A549 (cell line): ENCODE results near the gene PDHX. TPM values are rescaled to one million over a fixed set of nuclear protein-coding genes. Genes with fewer than 3 reads are reported as not detected.
A peak's percentile ranks its signal among the peaks of the same experiment; 100 is the strongest.
"Not testable (repeated sequence)": the region's sequence is repeated elsewhere in the genome, so short reads cannot be mapped to it uniquely, and the experiment has no call there.

Source experiments
- ATAC-seq, 2 experiments: fragments of 200-7000 bp in 1 of 2; fragments of >200 bp in 1 of 2; cut with Nextera tagmentation in 1 of 2; cut with Tn5 transposase in 1 of 2; 3 replicates each; pipeline versions ENCODE4 v1.8.0 to v1.9.1; 2018 to 2020; ENCODE audit warnings: mild to moderate bottlenecking in 1 of 2, moderate library complexity in 1 of 2
- CTCF ChIA-PET: fragments of 300-600 bp; sonication (Branson Sonifier 250); formaldehyde crosslinking; extraction: SDS; loops from one replicate; lab custom pipeline; 2021; ENCODE audit warnings: antibody characterized with exemption, inconsistent platforms; lab: Yijun Ruan, JAX
- POLR2A ChIA-PET: fragments of 350-600 bp; formaldehyde crosslinking; extraction: SDS; loops from one replicate; lab custom pipeline; 2021; ENCODE audit warnings: antibody characterized with exemption, inconsistent platforms; lab: Yijun Ruan, JAX
- DNase-seq, 2 experiments: peaks; one replicate each; pipeline versions ENCODE4 v3.0.0 to v3.0.0-alpha.2; 2011 to 2016; ENCODE audit warnings: low read depth in 1 of 2, low spot score in 1 of 2
- FAIRE-seq: peaks from 2 replicates; lab custom pipeline; 2011; peaks lifted over from hg19 to GRCh38; lab: Jason Lieb, UNC
- H3K27ac ChIP-seq, 2 experiments: fragments of >200 bp; sonication (Bioruptor Twin); formaldehyde crosslinking; 3 replicates each; pipeline ENCODE4 v1.5.1; 2016 to 2017
- H3K4me1 ChIP-seq: fragments of >200 bp; sonication (Bioruptor Twin); formaldehyde crosslinking; 3 replicates; pipeline ENCODE4 v1.6.1; 2016
- H3K4me2 ChIP-seq: fragments of >200 bp; sonication (Bioruptor Twin); formaldehyde crosslinking; 3 replicates; pipeline ENCODE4 v1.6.1; 2016
- H3K4me3 ChIP-seq: fragments of >200 bp; sonication (Bioruptor Twin); formaldehyde crosslinking; 3 replicates; pipeline ENCODE4 v1.5.1; 2016
- H3K9me3 ChIP-seq: fragments of >200 bp; sonication (Bioruptor Twin); formaldehyde crosslinking; 3 replicates; pipeline ENCODE4 v1.6.1; 2016
- ATOH8 ChIP-seq: fragments of 250-450 bp; sonication (Bioruptor Pico); IDR thresholded peaks from 2 replicates; pipeline ENCODE4 v1.5.0; 2020; ENCODE audit warnings: low read depth, mild to moderate bottlenecking, moderate library complexity
- BHLHE40 ChIP-seq: IDR thresholded peaks from 2 replicates; pipeline ENCODE4 v1.6.1; 2012; ENCODE audit warnings: low read depth, low read length, inconsistent platforms
- CBX8 ChIP-seq: fragments of 200-600 bp; sonication (generic); IDR thresholded peaks from 2 replicates; pipeline ENCODE4 v1.6.1; 2016
- CEBPB ChIP-seq, 2 experiments: fragments of >200 bp in 1 of 2; sonication (Bioruptor Twin) in 1 of 2; formaldehyde crosslinking in 1 of 2; IDR thresholded peaks; 2 replicates each; pipeline ENCODE4 v1.6.1; 2012 to 2016
- CHD4 ChIP-seq: fragments of 200-600 bp; sonication (generic); IDR thresholded peaks from 2 replicates; pipeline ENCODE4 v1.6.1; 2016; ENCODE audit warnings: antibody characterized with exemption, mild to moderate bottlenecking, borderline replicate concordance
- E2F6 ChIP-seq: IDR thresholded peaks from 2 replicates; pipeline ENCODE4 v1.6.1; 2012; ENCODE audit warnings: low read depth, borderline replicate concordance
- EHF ChIP-seq: fragments of 250-450 bp; sonication (Bioruptor Pico); IDR thresholded peaks from 2 replicates; pipeline ENCODE4 v1.5.0; 2020; ENCODE audit warnings: mild to moderate bottlenecking
- EHMT2 ChIP-seq: fragments of 200-600 bp; sonication (generic); IDR thresholded peaks from 2 replicates; pipeline ENCODE4 v1.6.1; 2016; ENCODE audit warnings: antibody characterized with exemption, low read depth, mild to moderate bottlenecking, moderate library complexity
- EP300 ChIP-seq, 2 experiments: fragments of >200 bp; sonication (Bioruptor Twin); formaldehyde crosslinking; IDR thresholded peaks; 2 replicates in 1 of 2; 3 replicates in 1 of 2; pipeline ENCODE4 v1.6.1; 2016 to 2017
- FOSB ChIP-seq: fragments of 250-450 bp; sonication (Bioruptor Pico); IDR thresholded peaks from 2 replicates; pipeline ENCODE4 v1.5.0; 2020; ENCODE audit warnings: mild to moderate bottlenecking, moderate library complexity
- HDAC2 ChIP-seq: fragments of 200-600 bp; sonication (generic); IDR thresholded peaks from 2 replicates; pipeline ENCODE4 v1.6.1; 2016
- HES2 ChIP-seq: fragments of >200 bp; sonication (Bioruptor Twin); formaldehyde crosslinking; IDR thresholded peaks from 2 replicates; pipeline ENCODE4 v1.6.1; 2016
- HEYL ChIP-seq: fragments of 250-450 bp; sonication (Bioruptor Pico); IDR thresholded peaks from 2 replicates; pipeline ENCODE4 v1.8.0; 2021; ENCODE audit warnings: mild to moderate bottlenecking, moderate library complexity
- HMGXB4 ChIP-seq: fragments of 250-450 bp; sonication (Bioruptor Pico); IDR thresholded peaks from 2 replicates; pipeline ENCODE4 v1.5.0; 2021; ENCODE audit warnings: mild to moderate bottlenecking, moderate library complexity, borderline replicate concordance
- HOXB5 ChIP-seq: fragments of 250-450 bp; sonication (Bioruptor Pico); IDR thresholded peaks from 2 replicates; pipeline ENCODE4 v1.5.0; 2020; ENCODE audit warnings: mild to moderate bottlenecking, moderate library complexity
- JUNB ChIP-seq: fragments of >200 bp; sonication (Bioruptor Twin); formaldehyde crosslinking; IDR thresholded peaks from 2 replicates; pipeline ENCODE4 v1.6.1; 2016
- KDM5A ChIP-seq: fragments of 200-600 bp; sonication (generic); IDR thresholded peaks from 2 replicates; pipeline ENCODE4 v1.6.1; 2016; ENCODE audit warnings: antibody characterized with exemption, mild to moderate bottlenecking
- MAFK ChIP-seq: fragments of 450-650 bp; IDR thresholded peaks from 2 replicates; pipeline ENCODE4 v1.6.1; 2014; ENCODE audit not compliant: partially characterized antibody
- MAX ChIP-seq: IDR thresholded peaks from 2 replicates; pipeline ENCODE4 v1.6.1; 2012
- MYC ChIP-seq: IDR thresholded peaks from 2 replicates; pipeline ENCODE4 v1.6.1; 2012; ENCODE audit warnings: mild to moderate bottlenecking, inconsistent platforms, low read length, improper control_type of control experiment, borderline replicate concordance
- PHF8 ChIP-seq: fragments of 200-600 bp; sonication (generic); IDR thresholded peaks from 2 replicates; pipeline ENCODE4 v1.6.1; 2016; ENCODE audit warnings: low read depth, mild to moderate bottlenecking, antibody characterized with exemption, moderate library complexity, borderline replicate concordance
- RCOR1 ChIP-seq: fragments of 150-350 bp; IDR thresholded peaks from 2 replicates; pipeline ENCODE4 v1.6.1; 2014; ENCODE audit warnings: antibody characterized with exemption, low read length, low read depth
- RFX5 ChIP-seq: fragments of 450-650 bp; IDR thresholded peaks from 2 replicates; pipeline ENCODE4 v1.7.1; 2014; ENCODE audit warnings: antibody characterized with exemption, mild to moderate bottlenecking, moderate library complexity
- SMC3 ChIP-seq: fragments of >200 bp; sonication (Bioruptor Twin); formaldehyde crosslinking; IDR thresholded peaks from 3 replicates; pipeline ENCODE4 v1.6.1; 2018; ENCODE audit warnings: inconsistent platforms
- TFCP2L1 ChIP-seq: fragments of 250-450 bp; sonication (Bioruptor Pico); IDR thresholded peaks from 2 replicates; pipeline ENCODE4 v1.5.0; 2021; ENCODE audit warnings: mild to moderate bottlenecking
- TP53 ChIP-seq: fragments of 250-450 bp; sonication (Bioruptor Pico); IDR thresholded peaks from 2 replicates; pipeline ENCODE4 v1.5.0; 2021; ENCODE audit warnings: mild to moderate bottlenecking, moderate library complexity
- ZC3H11A ChIP-seq: fragments of 450-650 bp; IDR thresholded peaks from 2 replicates; pipeline ENCODE4 v1.6.1; 2014; ENCODE audit warnings: antibody characterized with exemption, mild to moderate bottlenecking
- ZFP36 ChIP-seq: fragments of 450-650 bp; IDR thresholded peaks from 2 replicates; pipeline ENCODE4 v1.6.1; 2014; ENCODE audit warnings: borderline replicate concordance; ENCODE audit not compliant: partially characterized antibody
- ZNF302 ChIP-seq: fragments of 250-450 bp; sonication (Bioruptor Pico); IDR thresholded peaks from 2 replicates; pipeline ENCODE4 v1.9.0; 2021; ENCODE audit warnings: inconsistent platforms, mild to moderate bottlenecking, moderate library complexity
- ZSCAN20 ChIP-seq: fragments of 250-450 bp; sonication (Bioruptor Pico); IDR thresholded peaks from 2 replicates; pipeline ENCODE4 v1.8.0; 2022; ENCODE audit warnings: mild to moderate bottlenecking, moderate library complexity
- WGBS: methylation state at CpG from one replicate; pipeline ENCODE4 v1.1.6; 2017; ENCODE audit errors: missing lambda C conversion rate; 5-methylcytosine and 5-hydroxymethylcytosine counted together
- polyA plus RNA-seq, 4 experiments: library from polyadenylated mRNA; depleted of rRNA in 3 of 4; stranded (reverse); fragments of >200 nt; fragmentation: RNase III in 1 of 4; extraction: RNeasy Plus Mini Kit Qiagen cat#74134 plus additional on column Dnase treatment in 1 of 4; gene quantifications; 2 replicates in 3 of 4; 3 replicates in 1 of 4; pipeline ENCODE4 v1.2.3, GENCODE V29; 2011 to 2017

Gene PDHX
- polyA plus RNA-seq, 2 of the 4 experiments (the other 2 are of a cell fraction), result 46.5 to 87.4 TPM

- TF ChIP-seq EP300 (IDR thresholded peaks at IDR 0.05), result no peak
- TF ChIP-seq TFCP2L1 (CRISPR knock-in tag), result no peak
- no peak for TF ChIP-seq RFX5
- no peak for TF ChIP-seq MYC
- no peak for TF ChIP-seq RCOR1
- TF ChIP-seq ZSCAN20, result no peak
- no peak for TF ChIP-seq HES2
- TF ChIP-seq EHF (CRISPR knock-in tag), result no peak
- no peak for TF ChIP-seq HMGXB4 (CRISPR knock-in tag)
- no peak for TF ChIP-seq ZC3H11A
- TF ChIP-seq E2F6, result no peak
- TF ChIP-seq ATOH8 (CRISPR knock-in tag), result no peak
- no peak for TF ChIP-seq MAX
- no peak for TF ChIP-seq CEBPB (IDR thresholded peaks at IDR 0.05)
- TF ChIP-seq HEYL (CRISPR knock-in tag), result no peak
- TF ChIP-seq CHD4, result no peak
- no peak for TF ChIP-seq SMC3
- no peak for TF ChIP-seq ZNF302 (CRISPR knock-in tag)
- no peak for TF ChIP-seq JUNB
- TF ChIP-seq, all 56 proteins: peak for 0
- peaks cover 2% of the 10 kb centered on the region; the same call in 2 of the 3 replicates for H3K9me3 ChIP-seq
- POLR2A ChIA-PET, result no interaction called here
- H3K4me1 ChIP-seq, result peaks cover 19% of the 10 kb centered on the region
- H3K27ac ChIP-seq, result peak overlapping the region in 1 of 2 experiments; percentile 12; a peak in 2 of 6 replicates
- WGBS, result 75% methylated on average over 8 of the region's 8 CpGs
- no peak overlapping the region for H3K4me2 ChIP-seq
- CTCF ChIA-PET, result no interaction called here
- FAIRE-seq, result peak; percentile 18
- ATAC-seq, result no peak
- H3K4me3 ChIP-seq, result no peak overlapping the region
- no peak for DNase-seq
These were observed 101.3 kb downstream of the PDHX start for GRCh38 chr11:35017528-35018342.

GRCh38 chr11:35021589-35021988 is 105.2 kb downstream of the PDHX start:
- Histone ChIP-seq H3K4me3 (no peak overlapping the region), H3K27ac (no peak overlapping the region), H3K4me1 (no peaks in the 10 kb centered on the region), H3K9me3 (peaks cover 16% of the 10 kb centered on the region), H3K4me2 (no peak overlapping the region)
- 93% methylated on average over 8 of the region's 8 CpGs for WGBS
- ATAC-seq (no peak), DNase-seq (no peak), FAIRE-seq (no peak)
- TF ChIP-seq MYC (no peak), TP53 (CRISPR knock-in tag) (no peak), KDM5A (no peak), BHLHE40 (no peak), TFCP2L1 (CRISPR knock-in tag) (no peak), ZC3H11A (no peak), HOXB5 (CRISPR knock-in tag) (no peak), EHMT2 (no peak), CBX8 (no peak), E2F6 (no peak), HDAC2 (no peak), RFX5 (no peak), MAFK (no peak), RCOR1 (no peak), SMC3 (no peak), ZFP36 (no peak), FOSB (CRISPR knock-in tag) (no peak), PHF8 (no peak), JUNB (no peak), EHF (CRISPR knock-in tag) (no peak)
- ChIA-PET CTCF (interaction anchor here (0.7 to 1.0 kb wide), 2 partner anchors 10 to 144 kb away, joined by 3 read pairs; no protein-coding TSS in a partner anchor), POLR2A (no interaction called here)

- H3K4me3 ChIP-seq, FAIRE-seq, H3K4me2 ChIP-seq, DNase-seq, H3K27ac ChIP-seq, ATAC-seq, H3K4me1 ChIP-seq, CTCF ChIA-PET, POLR2A ChIA-PET: not testable (repeated sequence)
- peaks cover 20% of the 10 kb centered on the region for H3K9me3 ChIP-seq
- 51% methylated on average over 3 of the region's 3 CpGs for WGBS
These were observed 107.5 kb downstream of the PDHX start for GRCh38 chr11:35023940-35024339.
